Stimulated activated CD4-positive, alpha-beta T cell treated with anti-CD3 and anti-CD28 coated beads, TNF-alpha, amount 100 ng/mL, for 48 hours (primary cell): ENCODE data around the gene TSSK3.
A peak's percentile ranks its signal among the peaks of the same experiment; 100 is the strongest.

Experiments
- DNase-seq, 3 donors: peaks; one replicate each; pipeline ENCODE4 v3.0.0-alpha.2; 2020; ENCODE audit warnings: low read depth in 3 of 3

Gene TSSK3, protein sequence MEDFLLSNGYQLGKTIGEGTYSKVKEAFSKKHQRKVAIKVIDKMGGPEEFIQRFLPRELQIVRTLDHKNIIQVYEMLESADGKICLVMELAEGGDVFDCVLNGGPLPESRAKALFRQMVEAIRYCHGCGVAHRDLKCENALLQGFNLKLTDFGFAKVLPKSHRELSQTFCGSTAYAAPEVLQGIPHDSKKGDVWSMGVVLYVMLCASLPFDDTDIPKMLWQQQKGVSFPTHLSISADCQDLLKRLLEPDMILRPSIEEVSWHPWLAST

DNA sequence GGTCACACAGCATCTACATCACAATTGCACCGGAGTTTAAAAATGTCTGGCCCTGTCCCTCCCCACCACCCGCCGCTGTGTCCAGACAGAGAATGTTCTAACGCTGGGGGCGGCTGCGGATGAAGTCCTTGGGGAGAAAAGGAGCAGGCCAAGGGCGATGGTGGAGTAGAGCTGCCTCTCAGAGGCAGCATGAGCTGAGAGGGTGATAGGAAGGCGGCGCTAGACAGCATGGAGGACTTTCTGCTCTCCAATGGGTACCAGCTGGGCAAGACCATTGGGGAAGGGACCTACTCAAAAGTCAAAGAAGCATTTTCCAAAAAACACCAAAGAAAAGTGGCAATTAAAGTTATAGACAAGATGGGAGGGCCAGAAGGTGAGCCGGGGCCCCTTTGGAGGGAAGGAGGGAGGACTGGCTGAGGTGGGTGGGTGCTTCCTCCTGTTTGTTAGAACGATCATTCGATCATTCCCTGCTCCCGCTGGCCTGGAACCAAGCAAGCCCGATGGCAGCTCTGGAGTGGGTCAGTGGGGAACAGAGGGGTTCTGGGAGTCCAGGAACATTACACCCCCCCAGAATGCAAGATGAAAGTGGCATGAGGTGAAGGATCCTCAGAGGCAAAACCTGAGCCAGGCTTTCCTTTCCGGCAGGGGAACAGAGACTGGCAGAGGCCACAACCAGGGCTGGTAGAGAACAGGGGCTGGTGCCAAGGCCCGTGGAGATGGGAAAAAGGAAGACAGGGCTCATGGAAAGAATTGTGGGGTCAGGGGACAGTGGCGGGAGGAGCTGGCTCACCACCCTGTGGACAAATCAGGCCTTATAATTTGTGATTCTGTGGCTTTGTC is at the start of gene TSSK3, which contains the start of gene FAM229A:
Gene TSSK3, plus strand, starts transcription at position 66 of the 840 bp plus-strand sequence. Its CDS starts 163 bp downstream, at position 229.
Gene FAM229A, minus strand, starts transcription at position 12 of the 840 bp plus-strand sequence. CDS start 394 bp downstream, outside the sequence.
- no peak for DNase-seq

DNA sequence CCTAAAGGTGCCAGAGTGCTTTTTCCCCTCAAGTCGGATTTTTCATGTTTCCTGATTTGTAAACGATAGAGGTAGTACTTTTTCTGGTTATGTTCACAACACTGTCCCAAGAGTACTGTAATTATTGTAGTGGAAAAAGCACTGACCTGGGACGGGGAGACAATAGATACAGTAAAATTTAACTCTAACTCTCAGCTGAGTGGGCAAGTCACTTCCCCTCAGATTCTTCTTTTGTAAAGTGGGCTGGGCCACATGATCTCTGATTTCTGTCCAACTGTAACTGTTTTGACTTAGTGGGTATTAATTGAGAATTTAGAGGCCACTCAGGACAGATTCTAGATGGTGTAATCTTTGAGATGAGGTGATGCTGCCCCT is 45.4 kb upstream of the TSSK3 start:
- DNase-seq: no peak

DNA sequence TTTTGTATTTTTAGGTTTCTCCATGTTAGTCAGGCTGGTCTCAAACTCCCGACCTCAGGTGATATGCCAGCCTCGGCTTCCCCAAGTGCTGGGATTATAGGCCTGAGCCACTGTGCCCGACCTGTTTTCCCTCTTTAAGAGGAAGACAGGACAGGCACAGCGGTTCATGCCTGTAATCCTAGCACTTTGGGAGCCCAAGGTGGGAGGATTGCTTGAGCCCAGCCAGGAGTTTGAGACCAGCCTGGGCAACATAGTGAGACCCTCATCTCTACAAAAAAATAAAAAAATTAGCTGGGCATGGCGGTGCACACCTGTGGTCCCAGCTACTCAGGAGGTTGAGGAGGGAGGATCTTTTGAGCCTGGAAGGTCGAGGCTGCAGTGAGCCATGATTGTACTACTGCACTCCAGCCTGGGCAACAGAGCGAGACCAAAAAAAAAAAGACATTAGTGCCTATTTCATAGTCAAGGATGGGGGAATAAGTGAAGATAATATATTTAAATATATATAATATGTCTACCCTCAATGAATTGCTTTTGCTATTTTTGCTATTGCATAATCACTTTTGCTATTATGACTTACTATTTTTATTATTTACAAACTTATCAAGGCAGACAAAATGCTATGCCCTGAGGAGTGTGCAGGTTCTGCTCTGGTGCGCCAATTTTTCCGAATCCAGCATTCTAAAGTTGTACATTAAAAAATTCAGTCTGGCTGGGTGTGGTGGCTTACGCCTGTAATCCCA is 44.0 kb upstream of the TSSK3 start:
- DNase-seq: no peak

DNA sequence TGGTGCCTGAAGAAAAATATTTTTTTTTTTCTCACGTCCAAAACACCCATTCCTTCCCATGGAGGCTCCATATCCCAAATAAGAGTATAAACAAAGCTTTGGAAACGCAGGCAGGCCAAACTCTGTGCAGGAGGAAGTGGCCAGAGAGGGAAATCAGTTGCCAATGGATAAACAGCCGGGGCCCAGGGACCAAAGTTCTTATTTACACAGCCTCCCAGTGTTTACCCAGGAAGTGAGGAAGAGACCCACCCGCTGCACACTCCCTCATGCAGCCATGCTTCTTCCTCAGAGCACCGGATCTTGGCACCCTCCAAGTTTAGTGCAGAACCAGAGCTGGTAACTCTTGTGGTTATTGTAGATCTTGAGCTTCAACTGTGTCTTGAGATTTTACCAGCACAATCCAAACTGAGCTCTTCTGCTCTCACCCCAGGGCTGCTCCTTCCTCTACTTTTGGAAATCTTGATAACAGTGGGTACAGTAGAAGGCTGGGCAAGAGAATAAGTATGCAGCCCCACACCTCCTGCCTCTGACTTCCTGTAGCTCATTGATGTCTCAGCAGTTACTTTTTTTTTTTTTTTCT is 40.5 kb upstream of the TSSK3 start:
- no peak for DNase-seq

DNA sequence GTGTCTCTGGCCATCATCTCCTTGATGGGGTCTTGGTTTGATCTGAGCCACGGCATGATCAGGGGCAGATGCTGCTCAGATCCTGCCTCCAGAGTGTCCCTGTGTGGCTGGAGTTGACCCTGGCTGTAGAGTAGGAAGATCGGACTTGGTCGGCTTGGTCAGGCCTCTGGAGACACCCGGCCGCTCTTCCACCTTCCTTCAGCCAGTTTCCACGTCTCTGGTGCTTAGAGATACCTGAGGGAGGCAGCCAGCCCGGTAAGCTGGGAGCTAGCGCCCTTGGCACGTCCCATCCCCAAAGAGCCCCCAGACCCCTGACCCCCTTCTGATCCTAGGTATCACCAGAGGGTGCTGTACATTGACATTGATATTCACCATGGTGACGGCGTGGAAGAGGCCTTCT is 35.1 kb upstream of the TSSK3 start:
- DNase-seq: no peak

DNA sequence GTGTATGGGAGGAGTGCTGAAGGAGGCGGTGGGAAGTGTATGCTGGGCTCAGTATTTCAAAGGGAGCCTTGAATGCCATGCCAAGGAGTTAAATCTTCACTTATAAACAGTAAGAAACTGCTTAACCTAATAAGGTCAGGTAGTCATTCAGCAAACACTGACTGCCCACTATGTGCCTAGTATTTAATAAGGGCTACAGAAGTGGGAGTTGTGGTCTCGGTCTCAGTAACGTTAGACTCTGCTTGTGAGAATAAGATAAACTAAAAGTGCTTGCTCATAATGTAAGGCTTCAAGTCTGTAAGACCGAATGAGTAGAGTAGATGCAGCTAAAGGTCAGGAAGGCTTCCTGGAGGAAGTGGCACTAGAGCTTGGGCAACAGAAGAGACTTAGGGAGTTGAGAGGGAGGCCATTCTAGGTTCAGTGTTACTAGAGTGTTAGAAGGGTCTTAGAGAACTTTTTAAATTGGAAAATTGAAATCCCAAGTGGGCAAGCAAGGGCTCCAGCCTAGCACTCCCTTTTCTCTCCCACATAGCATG is 32.3 kb upstream of the TSSK3 start:
- no peak for DNase-seq

DNA sequence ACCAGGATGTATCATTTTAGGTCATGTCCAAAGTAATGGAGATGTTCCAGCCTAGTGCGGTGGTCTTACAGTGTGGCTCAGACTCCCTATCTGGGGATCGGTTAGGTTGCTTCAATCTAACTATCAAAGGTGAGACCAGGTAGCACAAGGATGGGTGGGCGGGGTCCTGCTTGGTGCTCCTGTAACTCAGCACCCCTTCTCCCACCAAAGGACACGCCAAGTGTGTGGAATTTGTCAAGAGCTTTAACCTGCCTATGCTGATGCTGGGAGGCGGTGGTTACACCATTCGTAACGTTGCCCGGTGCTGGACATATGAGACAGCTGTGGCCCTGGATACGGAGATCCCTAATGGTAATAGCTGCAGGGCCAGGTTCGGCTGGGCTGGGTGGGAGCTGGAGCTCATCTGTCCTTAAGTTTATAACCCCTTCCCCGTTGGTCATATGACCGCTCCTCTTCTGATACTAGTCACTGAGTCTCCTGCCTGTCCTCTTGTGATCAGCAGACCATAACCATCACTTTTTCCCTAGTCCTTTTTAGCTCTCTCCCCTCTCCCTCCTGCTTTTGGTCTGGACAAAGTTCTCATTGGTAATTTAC is 31.7 kb upstream of the TSSK3 start:
- DNase-seq: no peak

DNA sequence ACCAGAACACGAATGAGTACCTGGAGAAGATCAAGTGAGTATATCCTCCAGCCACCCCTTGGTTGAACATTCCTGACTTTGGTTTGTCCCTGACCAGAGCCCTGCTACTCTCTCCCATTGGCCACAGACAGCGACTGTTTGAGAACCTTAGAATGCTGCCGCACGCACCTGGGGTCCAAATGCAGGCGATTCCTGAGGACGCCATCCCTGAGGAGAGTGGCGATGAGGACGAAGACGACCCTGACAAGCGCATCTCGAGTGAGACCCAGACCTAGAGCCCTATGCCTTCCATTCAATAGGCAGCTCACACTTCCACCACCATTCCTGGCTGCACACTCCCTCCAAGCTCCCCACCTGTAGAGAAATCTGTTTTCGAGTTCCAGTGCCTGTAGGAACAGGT is 30.8 kb upstream of the TSSK3 start:
- no peak for DNase-seq

DNA sequence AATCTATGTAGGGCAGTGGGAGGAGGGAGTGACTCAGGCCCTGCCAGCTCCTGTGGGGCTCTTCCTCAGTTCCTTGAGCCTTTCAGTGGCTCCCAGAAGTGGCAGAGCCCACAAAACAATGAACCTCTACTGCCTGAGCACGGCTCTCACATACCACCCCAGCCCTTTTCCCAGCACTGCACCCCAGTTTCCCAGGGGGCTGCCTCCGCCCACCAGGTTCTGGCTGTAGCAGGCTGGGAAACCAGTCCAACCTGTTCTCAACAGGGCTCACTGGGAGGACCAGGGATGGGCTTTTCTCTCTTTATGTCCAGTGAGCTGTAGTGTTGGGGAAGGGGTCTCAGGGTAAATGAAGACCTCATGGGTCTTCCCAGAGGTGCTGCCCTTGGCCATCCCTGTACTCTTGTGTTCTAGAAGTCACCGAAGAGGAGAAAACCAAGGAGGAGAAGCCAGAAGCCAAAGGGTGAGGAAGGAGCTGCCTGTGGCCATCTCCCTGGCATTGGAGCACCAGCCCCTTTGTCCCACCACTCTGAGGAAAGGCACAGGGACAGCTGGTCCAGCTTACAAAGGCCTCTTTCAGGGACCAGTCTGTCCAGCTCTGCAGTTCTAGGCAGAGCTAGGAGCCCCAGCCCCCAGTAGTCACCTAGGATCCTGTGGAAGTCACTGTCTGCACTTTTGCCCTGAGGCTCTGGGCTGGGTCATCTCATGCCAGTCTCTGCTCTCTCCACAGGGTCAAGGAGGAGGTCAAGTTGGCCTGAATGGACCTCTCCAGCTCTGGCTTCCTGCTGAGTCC is 29.9 kb upstream of the TSSK3 start:
- no peak for DNase-seq

DNA sequence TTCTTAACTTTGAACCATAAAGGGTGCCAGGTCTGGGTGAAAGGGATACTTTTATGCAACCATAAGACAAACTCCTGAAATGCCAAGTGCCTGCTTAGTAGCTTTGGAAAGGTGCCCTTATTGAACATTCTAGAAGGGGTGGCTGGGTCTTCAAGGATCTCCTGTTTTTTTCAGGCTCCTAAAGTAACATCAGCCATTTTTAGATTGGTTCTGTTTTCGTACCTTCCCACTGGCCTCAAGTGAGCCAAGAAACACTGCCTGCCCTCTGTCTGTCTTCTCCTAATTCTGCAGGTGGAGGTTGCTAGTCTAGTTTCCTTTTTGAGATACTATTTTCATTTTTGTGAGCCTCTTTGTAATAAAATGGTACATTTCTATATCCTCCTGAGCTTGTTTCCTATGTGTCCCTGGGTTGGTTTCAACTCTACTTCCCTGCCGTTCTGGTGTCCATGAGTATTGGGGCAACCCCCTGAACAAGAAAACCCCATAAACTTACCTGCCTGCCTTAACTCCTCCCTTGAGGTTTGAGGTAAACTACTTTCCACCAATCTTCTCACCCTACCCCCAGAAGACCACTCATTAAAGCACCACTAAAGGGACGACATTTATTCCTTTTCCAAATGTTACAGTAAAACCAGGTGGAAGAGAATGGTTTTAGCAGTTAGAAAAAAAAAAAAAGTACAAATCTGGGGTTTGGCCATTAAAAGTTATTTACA is 28.9 kb upstream of the TSSK3 start:
- no peak for DNase-seq

DNA sequence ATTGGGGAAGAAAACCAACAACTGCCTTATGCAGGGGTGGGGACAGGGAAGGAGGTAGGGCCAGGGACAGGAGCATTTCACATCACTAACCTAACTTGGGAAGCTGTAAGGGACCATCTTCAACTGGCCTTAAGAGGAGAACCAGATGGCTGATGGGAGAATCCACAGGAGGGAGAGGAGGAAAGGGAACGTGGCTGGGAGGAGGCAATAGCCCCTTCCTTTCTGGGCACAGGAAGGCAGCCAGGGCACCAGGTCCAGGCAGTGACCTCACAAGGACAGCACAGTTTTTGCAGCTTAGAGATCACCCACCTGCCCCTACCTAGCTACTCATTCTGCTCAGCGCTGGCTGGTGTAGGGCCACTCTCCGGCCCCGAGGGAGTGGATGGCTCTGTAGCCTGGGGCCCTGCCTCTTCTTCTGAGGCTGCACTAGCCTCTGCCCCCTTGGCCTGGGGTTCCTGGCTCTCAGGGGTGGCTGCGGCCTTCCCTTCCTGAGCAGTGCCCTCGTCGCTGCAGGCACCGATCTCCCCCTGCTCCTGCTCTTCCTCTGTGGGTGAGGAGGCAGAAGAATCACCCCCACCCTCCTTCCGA is 28.0 kb upstream of the TSSK3 start:
- no peak for DNase-seq

DNA sequence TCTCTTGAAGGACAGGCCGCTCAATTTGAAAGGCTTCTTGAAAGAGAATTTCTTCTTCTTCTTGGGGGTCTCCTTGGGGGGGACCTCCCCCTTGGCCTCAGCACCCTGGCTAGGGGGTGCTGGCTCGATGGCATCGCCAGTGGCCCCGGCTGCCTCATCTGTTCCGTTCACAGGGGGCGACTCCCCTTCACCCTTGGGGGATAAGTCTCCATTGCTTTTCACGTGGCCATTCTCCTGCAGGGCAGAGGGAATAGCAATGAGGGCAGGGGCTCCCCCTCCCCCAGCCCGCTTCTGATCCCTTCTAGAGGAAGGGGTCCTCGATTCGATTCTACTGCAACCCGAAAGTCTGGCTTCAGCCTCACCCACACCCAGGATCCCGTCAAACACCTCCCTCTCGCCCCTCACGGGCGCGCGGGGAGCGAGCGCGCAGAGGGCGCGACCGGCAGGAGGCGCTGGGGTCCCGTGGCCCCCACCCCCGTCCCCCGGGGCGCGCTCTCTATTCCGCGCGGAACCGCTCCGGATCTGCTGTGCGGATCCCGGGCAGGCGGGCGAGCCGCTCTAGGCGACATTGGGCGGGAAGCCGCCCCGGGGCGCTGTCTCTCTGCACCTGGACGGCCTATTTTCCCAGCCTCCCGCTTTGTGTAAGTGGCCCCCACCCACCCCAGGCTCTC is 27.3 kb upstream of the TSSK3 start:
- DNase-seq: peak in 2 of 3 donors; percentile 32 to 43

DNA sequence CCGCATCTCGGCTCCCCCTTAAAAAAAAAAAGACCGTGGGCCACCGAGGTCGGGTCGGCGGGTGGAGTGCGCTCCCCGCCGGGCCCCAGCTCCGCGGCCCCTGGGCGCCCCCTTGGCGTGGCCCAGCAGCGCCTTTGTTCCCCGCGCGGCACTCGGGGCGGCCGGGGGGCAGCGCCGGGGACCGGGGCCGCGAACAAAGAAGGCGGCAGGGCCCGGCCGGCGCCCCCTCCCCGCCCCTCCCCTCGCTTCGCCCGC is 26.9 kb upstream of the TSSK3 start:
- DNase-seq: no peak

DNA sequence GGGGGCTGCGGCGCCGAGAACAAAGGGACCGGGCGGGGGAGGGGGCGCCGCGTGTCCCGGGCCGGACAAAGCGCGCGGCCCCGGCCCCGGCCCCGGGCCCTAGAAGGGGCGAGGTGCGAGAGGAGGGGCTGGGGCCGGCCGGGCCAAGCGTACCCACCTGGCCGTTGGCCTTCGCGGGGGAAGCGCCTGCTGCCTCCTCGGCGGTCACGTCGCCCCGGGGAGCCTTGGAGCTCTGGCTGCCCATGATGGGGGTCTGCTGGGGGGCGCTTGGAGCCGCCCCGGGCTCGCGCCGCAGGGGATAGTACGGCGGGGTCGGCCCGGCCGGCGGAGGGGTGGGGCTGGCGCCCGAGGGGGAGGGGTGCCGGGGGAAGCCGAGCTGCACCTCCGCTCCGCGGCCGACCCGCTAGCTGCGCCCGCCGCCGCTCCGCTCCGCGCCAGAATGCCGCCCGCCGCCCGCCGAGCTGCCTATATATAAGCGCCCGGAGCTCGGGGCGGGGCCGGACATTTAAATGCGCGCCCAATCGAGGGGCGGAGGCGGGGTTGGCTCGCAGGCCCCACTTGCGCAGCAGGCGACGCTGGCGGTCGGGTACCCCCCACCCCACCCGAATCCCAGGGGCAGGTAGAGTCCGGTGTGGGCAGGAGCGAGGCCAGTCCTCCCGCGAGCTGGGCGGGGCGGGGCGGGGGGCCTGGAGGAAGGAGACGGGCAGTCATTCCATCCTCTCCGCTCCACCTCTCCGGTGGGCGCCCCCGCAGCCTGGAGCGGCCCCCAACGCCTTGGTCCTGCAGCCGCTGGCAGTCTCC is 26.3 kb upstream of the TSSK3 start, which contains the start of gene MARCKSL1:
Gene MARCKSL1, minus strand, starts transcription at position 444 of the 801 bp plus-strand sequence. Its CDS starts 200 bp downstream, at position 244.
- DNase-seq: peak; percentile 64 to 75 (median 64)

DNA sequence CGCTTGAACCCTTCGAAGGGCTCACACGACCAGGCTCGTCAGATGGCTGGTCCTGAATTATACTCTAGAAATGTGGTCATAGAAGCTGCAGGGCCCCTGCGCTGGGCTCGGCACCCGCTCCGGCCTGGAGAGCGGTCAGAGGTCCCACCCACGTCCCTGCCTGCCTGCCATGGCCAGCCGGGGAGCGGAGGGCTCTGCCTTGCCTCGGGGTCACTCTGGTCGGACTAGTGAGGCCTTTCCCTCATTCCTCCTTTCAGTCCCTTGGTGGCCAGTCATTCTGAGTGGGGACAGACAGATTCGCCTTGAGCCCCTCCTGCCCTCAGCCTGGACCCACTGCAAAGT is 25.8 kb upstream of the TSSK3 start:
- no peak for DNase-seq

DNA sequence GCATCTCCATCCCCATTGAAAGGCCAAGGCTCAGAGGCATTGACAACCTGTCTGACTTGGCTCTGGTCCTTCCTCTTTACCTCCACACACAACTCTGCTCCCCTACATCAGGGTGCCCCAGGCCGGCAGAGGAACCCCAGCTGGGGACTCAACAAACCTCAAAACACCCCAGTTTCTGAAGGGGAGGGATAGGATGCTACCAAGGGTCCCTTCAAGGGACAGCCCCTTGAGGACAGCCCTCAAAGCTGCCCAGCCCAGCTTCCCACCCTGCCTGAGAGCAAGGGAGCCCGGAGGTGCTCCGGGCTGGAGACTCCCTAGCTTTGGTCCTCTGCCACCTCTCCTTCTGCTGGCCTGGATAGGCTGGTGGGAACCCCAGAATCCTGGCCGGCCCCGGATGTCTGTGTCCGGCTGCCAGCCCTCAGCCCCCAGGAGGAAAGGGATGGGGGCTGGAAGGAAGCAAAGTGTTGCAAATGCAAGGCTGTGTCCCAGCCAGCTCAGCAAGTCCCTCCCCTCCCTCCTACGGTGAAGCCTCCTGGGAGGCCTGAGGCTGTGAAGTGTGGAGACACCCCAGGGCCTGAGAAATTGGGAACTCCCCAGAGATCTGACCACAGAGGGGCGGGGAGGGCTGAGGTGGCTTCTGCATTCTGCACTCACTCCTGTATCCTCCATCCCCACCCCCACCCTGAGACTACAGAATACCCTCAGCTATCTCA is 25.2 kb upstream of the TSSK3 start:
- peak in 1 of 3 donors; percentile 40 for DNase-seq

DNA sequence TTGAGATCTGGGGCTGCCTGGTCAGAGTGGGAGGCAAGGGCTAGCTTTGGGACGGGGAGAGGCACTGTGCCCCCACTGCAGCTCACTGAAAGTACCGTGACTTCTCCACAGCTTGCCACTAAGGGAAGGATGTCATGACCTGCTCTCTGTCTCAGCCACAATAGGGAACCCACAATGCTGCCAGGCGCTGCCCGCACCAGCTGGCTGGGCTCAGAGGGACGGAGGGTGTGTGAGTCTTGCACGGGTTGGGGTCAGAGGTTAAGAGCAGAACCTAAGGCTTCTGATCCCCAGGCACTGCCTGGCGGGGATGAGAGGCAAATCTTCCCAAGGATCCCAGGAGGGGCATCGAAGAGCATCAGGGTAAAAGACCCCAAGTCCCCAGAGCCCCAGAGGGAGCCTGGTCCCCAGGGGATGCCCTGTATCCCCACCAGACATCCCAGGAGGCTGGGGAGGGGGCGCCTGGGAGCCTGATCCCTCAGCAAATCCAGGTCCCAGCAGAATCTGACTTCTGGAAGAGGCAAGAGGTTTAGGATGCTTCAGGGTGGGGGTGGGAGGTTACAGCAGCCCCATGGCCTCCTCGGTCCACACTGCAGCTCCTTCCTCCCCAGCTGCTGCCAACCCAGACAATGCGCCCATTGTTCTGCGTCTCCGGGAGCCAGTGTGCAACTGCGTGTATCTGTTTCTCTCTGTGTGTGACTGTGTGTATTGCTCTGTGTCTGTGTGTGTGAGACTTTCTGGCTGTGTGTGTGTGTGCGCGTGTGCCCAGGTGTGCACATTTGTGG is 24.3 kb upstream of the TSSK3 start:
- DNase-seq: no peak
